Suppressor macrophage treated with lipopolysaccharide for 4 hours (primary cell): ENCODE data around the gene CHI3L1.
A peak's percentile ranks its signal among the peaks of the same experiment; 100 is the strongest.

Source experiments
- DNase-seq: peaks from one replicate; pipeline ENCODE4 v3.0.0-alpha.2; 2020

CHI3L1 gene

DNA sequence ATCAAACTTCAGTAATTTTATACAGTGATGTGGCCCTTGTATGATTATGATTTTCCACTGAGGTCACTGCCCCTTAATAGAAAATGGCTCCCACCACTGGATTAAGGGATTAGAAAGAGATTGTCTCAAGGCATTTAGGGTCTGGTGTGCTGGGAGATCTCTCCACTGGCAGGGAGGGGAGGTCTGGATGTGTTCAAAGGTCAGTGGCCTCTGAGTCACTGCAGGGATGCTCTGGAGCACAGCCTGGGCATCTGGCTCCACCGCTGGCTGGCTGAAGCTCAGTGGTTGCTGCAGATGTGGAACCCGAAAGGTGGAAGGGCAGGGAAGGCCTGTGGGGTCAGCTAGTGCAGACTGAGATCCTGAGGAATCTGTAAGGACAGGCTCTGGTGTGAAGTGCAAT lies 18.3 kb upstream of the CHI3L1 start:
- DNase-seq = no peak

DNA sequence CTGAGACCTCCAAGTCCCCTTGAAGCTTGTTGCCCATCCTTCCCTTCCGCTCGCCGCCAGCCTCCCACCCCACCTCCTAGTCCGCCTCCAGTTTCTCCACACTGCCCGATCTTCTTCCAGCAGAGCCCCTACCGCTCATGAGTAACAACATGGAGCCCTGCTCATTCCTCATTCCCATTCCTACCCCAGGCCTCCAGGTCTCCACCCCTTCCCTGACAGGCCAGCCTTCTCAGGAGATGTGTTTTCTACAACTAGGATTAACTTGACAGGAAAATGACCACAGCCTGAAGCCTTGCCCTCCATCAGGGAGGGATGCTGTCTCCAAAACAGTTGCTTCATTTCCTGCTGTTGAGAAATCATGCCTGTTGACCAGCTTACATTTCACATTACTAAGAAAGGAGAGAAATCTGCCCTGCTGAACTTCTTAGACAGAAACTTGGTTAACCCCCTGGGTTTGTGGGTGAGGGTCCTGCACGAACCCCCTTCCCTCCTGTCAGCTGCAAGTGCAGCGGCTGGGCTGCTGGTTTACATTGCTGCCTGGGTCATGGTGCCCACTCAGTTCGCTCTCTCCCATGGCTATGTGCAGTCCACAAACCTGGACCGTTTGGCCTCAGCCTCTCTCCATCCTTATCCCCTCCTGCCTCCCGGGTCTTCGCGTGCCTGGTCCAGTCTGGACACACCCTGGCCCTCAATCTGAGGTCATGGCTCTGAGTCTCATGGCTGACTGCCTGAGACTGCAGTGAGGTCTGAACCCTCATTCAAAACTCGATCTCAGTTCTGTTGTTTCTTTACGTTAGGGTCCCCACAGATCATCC lies 16.1 kb upstream of the CHI3L1 start:
- peak; percentile 83 for DNase-seq

DNA sequence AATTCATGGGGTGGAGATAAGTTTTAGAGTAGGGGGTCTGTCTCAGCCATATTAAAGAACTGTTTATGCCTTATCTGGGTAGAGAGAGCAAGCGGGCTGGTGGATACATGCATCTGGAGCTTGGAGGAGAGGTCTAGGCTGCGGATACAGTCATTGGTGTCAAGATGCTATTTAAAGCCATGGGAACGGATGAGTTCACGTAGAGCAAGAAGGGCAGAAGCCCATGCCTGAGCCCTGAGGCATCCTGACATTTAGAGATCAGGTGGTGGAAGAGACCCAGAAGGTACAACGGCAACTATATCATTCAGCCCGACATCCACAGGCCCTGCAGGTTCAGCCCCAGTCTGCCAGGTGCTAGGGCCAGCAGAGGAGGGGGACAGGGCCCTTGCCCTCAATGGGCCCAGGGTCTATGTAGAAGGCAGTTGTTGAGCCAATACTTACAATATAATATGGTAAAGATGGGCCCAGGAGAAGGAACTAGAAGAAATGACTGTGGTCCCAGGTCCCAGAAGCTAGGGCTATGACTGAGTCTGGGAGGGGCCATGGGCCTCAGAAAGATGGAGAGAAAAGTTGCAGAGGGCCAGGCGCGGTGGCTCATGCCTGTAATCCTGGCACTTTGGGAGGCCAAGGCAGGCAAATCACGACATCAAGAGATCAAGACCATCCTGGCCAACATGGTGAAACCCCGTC lies 15.2 kb upstream of the CHI3L1 start:
- no peak for DNase-seq

DNA sequence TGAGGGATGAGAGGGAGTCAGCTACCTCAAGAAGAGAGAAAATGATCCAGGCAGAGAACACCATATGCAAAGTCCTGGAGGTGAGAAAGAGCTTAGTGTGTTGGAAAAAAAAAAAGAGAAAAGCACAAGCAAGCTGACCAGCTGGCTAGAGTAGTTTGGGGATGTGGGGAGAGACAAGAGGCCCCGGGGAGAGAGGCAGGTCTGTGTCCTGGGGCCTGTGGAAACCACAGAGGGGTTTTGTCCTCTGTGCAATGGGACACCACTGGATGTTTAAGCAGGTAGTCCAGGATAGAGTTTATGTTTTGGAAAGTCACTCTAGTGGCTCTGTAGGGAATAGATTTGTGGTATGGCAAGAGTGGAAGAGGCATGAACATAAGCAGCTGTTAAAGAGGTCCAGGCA lies 14.4 kb upstream of the CHI3L1 start:
- no peak for DNase-seq

DNA sequence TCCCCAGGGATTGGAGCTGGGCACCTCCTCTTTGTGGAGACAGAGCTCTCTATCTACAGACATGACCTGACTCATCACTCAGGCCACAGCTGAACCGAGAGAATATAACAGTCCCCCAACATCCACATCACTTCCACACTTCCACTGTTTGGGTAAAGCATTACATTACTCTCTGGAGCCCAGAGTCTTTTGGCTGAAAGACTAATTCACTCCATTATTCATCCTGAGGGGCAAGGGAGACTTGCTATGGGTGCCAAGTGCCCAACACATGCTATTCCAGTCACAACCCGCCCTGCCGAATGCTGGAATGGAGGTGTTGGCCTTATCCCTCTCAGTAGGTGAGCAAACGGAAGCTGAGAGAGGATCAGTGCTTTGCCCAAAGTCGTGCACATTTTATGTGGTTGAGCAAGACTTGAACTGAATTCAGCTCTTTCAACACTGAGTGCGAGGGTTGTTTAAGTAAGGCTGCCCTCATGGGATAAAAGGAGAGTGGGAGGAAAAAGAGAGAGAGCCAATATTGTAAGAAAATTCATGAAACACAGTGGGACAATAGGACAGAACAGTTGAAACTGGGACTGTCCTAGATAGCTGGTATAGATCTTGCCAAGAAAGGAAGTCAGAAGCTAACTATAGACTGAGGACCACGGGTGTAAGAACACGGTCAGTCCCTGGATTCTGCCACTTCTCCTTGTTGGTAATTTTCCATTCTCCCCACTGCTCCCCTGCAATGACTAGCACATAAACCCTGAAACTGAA lies 13.5 kb upstream of the CHI3L1 start:
- DNase-seq = peak; percentile 79

DNA sequence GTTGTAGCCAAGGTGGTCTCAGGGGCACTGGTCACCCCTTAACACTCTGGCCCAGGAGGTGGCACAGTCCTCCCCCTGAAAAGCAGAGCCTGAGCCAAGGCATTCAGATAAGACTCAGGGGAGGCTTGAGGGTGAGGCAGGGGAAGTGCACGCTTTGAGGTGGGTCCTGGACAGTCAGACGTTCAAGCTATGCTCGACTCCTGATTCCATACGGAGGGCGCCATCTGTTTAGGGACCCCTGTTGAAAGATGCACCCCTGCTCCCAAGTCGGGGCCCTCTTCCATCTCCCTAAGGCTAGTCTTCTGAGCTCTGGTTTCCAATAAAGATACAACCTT lies 12.9 kb upstream of the CHI3L1 start:
- DNase-seq = no peak

DNA sequence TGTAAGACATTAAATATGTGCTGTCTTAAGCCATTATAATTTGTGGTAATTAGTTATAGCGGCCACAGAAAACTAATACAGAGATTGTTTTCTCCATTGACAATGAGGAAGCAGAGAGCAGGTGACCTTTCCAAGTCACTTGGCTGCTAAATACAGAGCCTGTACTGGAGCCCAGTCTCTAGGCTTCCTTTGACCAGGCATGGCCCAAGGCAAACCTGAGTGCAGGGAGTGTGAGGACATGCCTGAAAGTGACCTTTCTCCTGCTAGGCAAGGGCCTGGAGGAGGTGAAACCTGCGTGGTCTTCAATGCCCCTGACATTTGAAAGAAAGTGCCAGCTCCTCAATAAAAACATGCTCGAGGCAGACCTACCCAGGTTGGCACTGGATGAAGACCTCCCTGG lies 12.5 kb upstream of the CHI3L1 start:
- no peak for DNase-seq

DNA sequence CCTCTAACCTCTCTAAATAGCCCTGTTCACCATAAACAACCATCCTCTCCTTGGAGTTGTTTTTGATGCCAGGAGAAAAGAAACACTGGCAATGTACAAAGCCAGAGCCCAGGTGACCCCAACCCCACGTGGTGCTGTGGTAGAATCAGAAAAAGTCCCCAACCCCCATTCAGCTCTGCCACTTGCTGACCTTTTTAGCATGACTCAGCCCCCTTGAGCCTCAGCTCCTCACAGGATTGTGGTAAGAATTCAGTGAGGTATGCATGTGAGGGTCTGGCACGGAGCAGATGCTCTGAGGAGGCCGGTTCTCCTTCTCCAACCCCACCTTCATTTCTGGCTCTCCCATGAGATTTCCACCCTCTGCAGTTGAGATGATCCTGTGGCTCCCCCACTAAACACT lies 11.1 kb upstream of the CHI3L1 start:
- peak; percentile 57 for DNase-seq

DNA sequence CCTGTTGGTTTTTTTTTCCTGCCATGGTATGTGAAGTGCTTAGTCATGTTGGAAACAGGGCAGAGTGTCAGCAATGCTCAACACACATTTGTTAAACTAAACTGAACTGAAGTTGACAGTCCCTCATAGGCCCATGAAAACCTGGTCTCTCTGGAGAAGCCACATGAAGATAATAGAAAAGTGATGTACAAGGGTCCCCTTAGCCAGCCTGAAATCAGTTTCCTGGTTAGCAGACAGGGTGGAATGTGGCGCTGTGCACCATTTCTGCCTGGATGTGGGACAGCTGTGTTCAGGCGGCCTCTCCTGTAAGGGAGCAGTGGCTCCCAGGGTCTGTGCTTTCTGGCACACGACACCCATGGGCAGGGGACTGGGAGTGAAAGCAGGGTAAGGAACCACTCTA lies 9.9 kb upstream of the CHI3L1 start:
- no peak for DNase-seq

DNA sequence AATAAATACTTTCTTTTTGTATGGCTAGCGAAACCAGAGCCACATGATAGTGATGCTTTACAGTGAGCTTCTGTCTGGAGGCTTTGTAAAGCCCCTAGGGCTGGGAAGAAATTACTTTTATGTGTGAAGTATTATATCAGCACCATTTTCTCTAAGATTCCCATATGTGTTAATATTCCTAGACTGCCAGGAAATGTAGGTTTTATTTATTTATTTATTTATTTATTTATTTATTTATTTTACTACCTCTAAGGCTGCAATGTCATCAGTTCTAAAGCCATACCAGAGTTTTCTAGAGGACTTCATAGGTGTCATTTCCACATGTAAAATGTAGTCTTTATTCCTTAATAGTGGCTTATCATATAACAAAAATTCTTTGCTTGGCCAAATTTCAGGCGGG lies 4.4 kb upstream of the CHI3L1 start:
- DNase-seq = no peak

DNA sequence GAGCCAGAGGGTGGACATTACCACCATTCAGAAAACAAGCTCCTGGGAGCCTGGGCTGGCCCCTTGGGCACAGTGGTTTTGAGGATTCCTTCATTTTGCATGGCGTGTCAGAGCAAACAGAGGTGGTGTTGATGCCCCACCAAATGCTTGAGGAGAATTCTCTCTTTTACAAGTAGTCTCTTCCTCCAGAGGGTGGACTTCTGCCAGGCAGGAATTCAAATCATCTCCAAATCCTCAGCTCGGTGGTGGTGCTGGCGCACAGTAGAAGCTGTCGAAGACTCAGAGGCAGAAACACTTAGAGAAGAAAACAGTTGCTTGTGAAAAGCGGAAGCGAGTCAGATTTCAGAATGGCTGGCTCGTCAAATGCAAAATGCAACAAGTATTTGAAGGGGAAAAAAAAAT lies 3.4 kb upstream of the CHI3L1 start:
- no peak for DNase-seq

DNA sequence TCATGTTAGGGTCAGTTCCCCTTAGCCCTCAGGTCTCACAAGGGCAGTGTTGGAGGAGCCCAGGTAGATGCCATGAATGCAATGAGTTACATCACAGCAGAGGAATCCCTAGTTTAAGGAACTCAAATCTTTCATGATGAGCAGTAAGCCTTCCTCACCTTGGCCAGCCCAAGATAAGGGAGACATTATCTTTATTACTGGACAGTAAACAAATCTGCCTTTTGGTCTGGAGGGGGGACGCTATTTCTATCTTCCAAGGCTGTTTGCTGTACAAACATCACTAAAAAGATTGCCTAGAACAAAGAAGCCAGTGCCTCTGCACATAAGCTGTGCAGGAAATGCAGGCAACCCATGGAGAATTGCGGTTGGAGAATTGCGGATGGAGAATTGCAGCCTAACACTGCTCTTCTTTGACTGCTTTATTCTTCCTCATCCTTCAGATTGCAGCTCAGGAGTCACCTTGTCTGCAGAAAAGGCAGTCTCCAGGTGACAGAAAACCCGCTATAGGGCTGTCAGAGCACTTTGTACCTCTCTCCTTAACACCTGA lies 2.3 kb upstream of the CHI3L1 start:
- no peak for DNase-seq

DNA sequence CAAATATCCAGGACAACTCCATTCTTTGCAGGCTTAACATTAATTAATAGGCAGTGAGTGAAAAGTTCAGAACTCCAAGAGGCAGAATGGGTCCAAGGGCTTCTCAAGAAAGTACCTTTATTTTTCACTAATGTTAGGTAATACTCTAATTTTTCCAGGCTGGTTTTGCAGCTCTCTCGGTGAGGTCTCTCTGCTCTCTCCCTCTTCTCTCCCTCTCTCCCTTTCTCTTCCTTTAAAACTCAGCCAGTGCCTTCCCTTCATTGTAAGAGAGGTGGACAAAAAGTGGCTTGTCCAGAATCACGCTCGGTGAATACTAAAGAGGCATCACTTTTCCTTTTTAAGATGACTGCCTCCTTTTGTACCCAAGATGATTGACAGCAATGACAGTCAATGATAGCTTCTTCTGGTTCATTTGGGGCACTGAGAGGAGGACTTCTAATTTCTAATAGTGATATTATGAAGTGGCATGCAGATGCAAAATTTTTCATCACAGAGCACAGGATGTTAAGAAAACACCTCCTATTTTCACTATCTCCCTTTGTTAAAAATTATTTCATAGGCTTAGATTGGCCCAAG lies 1.3 kb upstream of the CHI3L1 start:
- no peak for DNase-seq

DNA sequence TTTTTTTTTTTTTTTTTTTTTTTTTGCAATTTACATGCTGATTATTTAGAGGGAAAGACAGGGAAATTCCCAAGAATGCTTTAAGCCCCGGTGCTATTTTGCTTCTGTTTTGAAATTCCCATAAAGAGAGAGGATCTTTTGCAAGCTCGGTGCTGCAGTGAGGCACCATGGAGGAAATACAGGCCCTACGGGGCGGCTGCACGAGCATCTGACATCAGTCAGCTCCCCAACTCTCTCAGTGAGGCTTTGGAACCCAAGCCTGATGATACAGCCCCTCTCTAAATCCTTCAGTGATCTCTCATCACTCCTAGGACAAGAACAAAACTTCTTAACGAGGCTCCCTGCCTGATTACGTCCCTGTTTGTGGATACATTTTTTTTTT lies 791 bp upstream of the CHI3L1 start:
- peak; percentile 88 for DNase-seq

DNA sequence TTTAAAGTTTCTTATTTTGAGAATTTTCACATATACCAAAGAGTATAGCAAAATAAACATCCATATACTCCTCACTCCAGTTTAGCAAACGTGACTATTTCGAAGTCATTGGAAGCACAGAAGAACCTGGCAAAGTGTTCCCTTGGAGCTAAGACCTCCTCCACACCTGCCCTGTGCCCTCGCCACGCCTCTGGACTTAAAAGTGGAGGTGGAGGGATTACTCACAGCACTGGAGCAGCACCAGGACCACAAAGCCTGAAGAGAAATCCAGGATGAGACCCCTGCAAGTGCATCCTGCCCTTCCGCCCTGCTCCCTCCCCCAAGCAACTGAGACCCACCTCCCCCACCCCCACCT lies 436 bp downstream of the CHI3L1 start:
- DNase-seq = no peak

DNA sequence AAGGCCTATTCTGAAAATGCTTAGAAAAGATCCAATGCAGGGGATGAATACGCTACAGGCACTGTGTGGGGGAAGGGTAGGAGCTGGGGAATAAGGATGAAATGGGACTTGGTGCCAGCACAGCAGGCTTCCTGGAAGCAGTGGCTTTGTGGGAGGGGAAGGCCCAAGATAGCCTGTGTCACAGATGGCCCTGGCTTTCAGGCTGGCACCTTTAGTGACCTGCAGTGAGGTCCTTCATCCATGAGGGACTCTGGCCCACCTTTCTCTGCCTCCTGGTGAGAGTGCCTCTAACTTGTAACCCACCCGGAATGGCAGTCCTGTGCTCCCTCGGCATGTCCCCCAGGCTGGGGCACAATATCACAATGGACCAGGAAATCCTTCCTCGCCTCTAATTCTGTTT lies 919 bp downstream of the CHI3L1 start:
- DNase-seq = no peak

DNA sequence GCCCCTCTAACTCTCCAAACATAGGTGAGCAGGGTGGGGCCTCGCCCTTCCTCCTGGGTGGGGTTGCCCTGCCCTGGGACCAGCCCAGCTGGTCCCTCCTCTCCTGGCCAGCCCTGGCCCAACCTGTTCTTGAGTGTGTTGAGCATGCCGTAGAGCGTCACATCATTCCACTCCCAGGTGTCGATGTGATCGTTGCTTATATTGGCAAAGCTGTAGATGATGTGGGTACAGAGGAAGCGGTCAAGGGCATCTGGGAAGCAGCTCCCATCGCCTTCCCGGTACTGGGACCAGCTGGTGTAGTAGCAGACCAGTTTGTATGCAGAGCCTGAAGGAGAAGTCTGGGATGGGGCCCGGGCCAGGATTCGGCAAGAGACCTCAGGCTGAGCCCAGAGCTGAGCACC lies 1.4 kb downstream of the CHI3L1 start:
- no peak for DNase-seq

DNA sequence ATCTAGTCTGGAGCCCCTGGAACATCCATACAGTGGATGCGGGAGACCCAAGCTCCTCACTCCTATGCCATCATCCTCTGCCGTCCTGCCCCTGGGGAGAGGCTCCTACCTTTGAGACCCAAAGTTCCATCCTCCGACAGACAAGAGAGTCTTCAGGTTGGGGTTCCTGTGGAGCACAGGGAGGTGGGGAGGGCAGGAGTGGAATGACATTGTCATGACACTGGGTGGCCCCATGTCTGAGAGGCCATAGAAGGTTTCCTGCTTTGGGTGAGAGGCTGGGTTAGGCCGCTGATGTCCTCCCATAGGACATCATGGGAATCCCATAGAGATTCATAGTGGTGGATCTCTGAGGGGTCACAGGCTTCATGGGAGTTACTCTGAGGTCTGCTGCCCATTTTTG lies 2.0 kb downstream of the CHI3L1 start:
- DNase-seq = no peak

DNA sequence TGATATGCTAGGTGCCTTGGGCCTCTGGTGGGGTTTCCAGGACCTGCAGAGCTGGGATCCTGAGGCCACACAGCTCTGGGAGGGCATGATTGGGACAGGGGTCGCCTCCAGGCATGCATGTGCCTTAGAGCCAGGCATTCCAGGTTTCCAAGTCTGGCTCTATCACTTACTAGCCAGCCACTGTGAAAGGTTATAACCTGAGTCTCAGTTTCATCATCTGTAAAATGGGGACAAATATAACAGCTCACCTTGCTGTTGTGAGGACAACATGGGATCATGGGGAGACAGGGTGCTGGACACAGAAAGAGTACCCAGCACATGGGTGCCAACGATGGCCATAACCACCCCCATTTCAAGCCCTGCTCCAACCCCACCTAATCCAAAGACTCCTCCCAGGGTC lies 2.7 kb downstream of the CHI3L1 start:
- DNase-seq = no peak

DNA sequence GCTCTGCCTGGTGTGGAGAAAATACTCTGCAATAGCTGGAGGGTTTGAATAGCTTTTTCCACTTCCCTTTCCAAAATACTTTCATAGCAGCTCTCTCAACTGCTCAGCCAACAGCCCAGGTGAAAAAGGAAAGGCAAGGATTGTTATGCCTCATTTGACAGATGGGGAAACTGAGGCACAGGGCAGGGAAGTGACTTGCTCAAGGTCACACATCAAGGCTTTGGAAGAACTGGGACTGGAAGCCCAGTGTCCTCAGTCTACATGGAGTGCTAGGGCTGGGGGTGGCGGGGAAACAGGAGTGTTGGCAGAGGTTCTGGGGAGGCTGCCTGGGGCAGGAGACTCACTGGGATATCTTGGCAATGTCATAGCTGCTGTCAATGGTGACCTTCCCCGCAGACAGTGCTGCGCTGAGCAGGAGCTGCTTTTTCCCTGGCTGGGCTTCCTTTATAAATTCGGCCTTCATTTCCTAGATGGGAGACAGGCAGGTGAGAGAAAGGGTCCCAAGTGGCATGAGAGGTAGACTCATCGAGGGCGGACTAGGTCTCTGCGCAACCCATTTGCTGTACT lies 4.0 kb downstream of the CHI3L1 start:
- DNase-seq = no peak

DNA sequence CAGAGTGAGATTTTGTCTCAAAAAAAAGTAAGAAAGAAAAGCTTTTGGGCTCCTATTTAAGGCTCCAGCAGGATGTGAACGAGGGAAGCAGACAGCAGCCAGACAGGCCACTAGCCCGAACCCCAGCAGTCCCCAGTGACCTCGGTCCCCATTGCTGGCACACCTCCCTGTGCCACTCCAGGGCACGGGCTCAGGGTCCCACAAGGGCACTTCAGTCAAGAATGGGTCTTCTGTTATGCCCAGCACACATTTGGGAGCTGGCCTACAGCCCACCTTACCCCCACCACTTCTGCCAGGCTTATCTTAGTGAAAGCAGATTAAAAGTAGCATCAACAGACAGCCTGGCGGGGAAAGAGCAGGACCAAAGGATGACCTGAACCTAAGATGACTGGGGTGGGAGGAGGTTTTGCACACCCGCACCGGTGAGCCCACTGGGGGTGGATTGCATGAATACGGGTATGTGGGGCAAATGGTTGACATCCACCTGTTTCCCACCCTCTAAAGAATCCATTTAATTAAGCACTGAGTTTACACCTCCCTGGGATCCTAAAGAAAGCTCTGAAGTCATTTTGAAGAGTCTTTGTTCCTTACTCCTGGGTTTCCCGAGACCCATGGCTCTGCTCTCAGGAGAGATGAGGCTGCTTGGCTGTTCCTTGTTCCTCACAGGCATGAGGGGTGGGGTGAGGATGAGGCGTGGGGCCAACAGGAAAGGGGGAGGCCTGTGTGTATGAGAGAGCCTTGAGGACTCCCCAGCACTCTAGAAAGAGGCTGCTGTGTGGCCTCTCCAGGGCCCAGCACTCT lies 4.7 kb downstream of the CHI3L1 start:
- DNase-seq = no peak

DNA sequence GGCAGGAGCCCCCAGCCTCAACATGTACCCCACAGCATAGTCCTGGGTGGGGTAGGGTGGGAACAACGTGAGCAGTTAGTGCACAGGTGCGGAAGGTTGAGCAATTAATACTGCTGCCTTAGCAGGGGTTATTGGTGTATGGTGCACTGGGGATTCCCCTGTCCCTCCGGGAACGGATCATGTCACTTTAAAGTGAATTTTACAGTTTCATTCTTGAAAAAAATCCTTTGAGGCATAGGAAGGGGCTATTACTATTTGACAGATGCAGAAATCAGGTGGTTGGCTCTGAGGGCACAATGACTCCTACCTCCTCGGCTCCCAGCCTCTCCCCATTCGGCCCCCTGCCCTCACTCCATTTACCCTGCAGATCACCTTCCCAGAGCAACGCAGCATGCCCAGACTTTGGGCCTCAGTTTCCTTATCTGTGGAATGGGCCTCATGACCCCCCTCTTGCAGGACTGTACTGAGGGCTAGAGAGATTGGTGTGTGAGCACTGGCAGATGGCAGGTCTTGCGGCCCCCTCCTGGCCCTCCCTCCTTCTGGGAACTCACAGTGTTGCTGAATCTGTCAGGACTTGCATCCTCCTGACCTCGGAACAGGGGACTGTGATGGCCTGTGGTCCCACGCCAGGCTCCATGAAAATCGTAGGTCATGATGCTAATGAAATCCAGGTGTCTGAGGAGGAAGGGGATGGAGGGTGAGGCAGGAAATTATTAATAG lies 5.7 kb downstream of the CHI3L1 start:
- DNase-seq = no peak
